B cell (primary cell): Measurements from ENCODE around the gene SEC14L1.

Source experiments
- EZH2 ChIP-seq: IDR thresholded peaks from 2 replicates; pipeline ENCODE4 v1.6.1; 2012; ENCODE audit warnings: borderline replicate concordance, low read depth, mild to moderate bottlenecking, moderate library complexity, low read length; ENCODE audit not compliant: insufficient read depth, poor library complexity, severe bottlenecking
- TF ChIP-seq, protein P1 (sequence below): fragments of 200-600 bp; IDR thresholded peaks from one replicate; pipeline ENCODE4 v1.8.0; 2022; ENCODE audit warnings: antibody characterized with exemption, mild to moderate bottlenecking

DNA sequence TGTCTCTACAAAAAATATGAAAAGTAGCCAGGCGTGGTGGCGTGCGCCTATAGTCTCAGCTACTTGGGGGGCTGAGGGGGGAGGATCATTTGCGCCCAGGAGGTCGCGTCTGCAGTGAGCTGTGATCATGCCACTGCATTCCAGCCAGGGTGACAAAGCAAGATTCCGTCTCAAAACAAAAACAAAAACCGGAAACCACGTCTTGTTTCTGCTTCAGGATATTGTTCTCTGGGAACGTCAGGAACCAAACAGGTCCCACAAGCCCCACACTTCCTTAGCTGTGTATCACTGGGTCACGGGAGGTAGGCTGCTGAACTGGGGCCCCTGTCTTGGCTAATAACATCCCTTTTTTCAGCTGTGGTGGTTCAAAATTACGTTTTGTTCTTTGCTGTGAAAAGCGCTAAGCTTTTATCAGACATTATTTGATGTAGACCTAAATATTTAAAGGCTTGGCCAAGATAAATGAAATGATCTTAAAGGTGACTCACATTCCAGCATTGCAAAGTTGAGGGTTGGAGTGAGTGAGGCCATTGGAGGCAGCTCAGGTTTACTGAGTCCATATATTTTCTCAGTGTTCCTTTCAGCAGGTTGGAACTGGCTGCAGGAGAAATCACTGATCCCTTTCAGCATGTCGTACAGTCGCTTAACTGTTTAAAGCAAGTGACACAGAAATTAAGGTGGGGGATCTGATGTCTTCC is 16.4 kb upstream of the SEC14L1 start:
- TF ChIP-seq, protein P1, sequence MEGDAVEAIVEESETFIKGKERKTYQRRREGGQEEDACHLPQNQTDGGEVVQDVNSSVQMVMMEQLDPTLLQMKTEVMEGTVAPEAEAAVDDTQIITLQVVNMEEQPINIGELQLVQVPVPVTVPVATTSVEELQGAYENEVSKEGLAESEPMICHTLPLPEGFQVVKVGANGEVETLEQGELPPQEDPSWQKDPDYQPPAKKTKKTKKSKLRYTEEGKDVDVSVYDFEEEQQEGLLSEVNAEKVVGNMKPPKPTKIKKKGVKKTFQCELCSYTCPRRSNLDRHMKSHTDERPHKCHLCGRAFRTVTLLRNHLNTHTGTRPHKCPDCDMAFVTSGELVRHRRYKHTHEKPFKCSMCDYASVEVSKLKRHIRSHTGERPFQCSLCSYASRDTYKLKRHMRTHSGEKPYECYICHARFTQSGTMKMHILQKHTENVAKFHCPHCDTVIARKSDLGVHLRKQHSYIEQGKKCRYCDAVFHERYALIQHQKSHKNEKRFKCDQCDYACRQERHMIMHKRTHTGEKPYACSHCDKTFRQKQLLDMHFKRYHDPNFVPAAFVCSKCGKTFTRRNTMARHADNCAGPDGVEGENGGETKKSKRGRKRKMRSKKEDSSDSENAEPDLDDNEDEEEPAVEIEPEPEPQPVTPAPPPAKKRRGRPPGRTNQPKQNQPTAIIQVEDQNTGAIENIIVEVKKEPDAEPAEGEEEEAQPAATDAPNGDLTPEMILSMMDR = no peak
- no peak for TF ChIP-seq EZH2
